HK-2 (cell line): ENCODE measurements around the gene FRMD4B.
"Not testable (repeated sequence)": the region's sequence is repeated elsewhere in the genome, so short reads cannot be mapped to it uniquely, and the experiment has no call there.

Experiments
- DNase-seq: peaks from one replicate; pipeline ENCODE4 v3.0.0-alpha.2; 2018; ENCODE audit not compliant: unreplicated experiment

Gene FRMD4B

GRCh38 chr3:69283913-69284611, 101.8 kb downstream of the FRMD4B start:
- no peak for DNase-seq

GRCh38 chr3:69283496-69283895, 102.4 kb downstream of the FRMD4B start:
- DNase-seq: no peak

DNA sequence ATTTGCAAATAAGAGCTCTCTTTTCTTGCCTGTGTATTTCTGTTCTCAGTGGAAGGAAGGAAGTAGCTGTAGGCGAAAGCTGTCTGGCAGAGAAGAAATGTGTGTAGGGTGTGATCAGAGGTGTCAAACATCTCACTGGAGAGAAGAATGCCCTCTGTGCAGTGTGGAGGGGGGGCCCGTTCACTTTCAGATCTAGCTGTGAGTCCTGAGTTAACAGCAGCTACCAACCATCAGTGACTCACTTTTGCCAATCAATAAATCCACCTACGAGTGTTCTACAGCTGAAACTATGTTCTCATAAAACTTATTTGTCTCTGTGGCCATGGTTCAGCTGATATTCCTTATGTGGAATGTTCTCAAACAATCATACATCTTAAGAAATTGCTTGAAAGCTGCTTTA, 103.7 kb downstream of the FRMD4B start:
- DNase-seq: no peak

DNA sequence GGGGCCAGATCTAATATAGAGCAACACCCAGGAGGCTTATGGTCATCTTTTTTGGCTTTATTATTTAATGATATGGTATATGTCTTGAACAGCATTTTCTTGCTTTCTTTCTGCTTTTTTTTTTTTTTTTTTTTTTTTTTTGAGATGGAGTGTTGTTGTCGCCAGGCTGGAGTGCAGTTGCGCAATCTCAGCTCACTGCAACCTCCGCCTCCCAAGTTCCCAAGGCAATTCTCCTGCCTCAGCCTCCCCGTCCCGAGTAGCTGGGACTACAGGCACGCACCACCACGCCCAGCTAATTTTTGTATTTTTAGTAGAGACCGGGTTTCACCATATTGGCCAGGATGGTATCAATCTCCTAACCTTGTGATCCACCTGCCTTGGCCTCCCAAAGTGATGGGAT, 108.5 kb downstream of the FRMD4B start:
- not testable (repeated sequence) for DNase-seq

DNA sequence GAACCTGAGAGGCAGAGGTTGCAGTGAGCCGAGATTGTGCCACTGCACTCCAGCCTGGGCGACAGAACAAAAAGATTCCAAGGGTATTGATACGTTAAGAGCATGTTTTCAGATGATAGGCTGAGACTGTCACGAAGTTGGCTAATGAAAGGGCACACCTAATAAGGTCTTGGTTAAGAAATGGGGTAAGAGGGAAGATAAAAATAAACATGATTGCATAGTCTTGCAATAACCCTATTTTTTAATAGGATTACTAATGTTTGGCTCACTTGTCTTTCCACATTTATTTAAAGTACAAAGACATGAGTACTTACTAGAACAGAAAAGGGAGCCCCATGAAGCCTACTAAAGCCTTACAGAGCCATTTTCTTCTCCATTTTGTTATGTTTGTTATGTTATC, 109.0 kb downstream of the FRMD4B start:
- no peak for DNase-seq

DNA sequence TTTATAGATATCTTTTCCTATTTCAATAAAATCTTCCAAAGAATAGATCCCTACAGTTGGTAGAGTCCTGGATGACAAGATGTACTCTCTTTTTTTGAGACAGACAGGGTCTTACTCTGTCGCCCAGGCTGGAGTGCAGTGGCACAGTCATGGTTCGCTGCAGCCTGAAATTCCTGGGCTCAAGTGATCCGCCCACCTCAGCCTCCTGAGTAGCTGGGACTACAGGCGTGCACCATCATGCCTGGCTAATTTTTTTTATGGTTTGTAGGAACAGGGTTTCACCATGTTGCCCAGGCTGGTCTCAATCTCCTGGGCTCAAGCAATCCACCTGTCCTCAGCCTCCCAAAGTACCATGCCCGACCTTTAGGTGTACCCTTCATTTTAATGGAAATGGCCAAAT, 109.7 kb downstream of the FRMD4B start:
- DNase-seq: not testable (repeated sequence)

DNA sequence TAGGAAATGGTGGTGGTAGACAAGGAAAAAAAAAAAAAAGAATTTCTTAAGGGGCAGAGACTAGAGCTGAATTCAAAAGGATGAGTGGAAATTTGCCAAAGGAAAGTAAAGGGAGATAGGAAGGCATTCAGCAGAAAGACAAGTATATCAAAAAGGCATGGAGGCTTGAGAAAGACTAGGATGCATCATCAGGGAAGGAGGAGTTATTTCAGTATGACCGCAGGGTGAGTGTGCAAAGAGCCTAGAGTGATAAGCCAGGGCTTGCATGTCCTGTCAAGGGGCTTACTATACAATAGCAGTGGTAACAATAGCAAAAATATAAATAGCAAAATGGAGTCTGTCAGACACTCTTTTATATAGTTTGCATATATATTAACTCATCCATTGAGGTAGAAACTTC, 112.0 kb downstream of the FRMD4B start:
- DNase-seq: no peak

GRCh38 chr3:69272556-69272955, 113.3 kb downstream of the FRMD4B start:
- DNase-seq: no peak

DNA sequence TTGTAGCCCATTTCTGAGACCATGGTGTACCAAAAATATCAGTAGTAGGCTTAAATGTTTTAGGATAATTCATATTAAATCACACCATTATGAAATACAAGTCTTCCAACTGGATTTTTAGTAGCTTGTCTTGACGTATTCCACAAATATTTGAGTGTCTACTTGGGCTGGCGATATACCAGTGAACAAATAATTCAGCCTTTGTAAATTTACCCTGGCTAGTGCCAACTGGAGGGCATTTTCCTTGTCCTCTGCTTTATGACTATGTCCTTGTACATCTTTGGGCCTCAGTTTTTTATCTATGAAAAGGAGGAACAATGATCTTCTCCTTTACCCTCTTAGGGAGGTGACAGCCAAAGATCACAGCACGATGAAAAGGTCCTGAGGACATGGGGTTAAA, 114.8 kb downstream of the FRMD4B start:
- no peak for DNase-seq

DNA sequence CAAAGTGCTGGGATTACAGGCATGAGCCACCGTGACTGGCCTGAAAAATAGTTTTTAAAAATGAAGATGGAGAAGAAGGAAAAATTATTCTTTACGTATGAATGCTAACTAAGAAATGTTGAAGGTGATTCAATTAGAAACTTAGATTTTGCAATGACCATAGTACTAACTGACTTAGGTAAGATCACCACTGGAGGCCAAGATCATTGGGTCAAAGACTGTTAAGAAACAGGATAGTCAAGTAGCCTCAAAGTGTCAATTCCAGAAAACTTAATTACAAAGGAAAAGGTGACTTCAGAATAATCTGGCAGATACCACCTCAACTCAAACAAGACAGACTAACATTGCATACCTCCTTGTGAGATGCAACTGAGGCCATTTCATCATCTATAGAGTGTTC, 119.3 kb downstream of the FRMD4B start:
- DNase-seq: no peak

- DNase-seq: not testable (repeated sequence)
Measured at GRCh38 chr3:69266071-69266470, 119.8 kb downstream of the FRMD4B start.

DNA sequence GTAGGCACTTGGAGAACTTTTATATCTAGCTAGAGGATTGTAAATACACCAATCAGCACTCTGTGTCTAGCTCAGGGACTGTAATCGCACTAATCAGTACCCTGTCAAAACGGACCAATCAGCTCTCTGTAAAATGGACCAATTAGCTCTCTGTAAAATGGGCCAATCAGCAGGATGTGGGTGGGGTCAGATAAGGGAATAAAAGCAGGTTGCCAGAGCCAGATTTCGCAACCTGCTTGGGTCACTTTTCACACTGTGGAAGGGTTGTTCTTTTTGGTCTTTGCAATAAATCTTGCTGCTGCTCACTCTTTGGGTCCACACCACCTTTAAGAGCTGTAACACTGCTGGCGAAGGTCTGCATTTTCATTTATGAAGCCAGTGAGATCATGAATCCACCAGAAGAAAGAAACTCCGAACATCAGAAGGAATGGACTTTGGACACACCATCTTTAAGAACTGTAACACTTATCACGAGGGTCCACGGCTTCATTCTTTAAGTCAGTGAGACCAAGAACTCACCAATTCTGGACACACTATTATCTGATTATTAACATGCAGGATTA, 125.0 kb downstream of the FRMD4B start:
- DNase-seq: not testable (repeated sequence)

DNA sequence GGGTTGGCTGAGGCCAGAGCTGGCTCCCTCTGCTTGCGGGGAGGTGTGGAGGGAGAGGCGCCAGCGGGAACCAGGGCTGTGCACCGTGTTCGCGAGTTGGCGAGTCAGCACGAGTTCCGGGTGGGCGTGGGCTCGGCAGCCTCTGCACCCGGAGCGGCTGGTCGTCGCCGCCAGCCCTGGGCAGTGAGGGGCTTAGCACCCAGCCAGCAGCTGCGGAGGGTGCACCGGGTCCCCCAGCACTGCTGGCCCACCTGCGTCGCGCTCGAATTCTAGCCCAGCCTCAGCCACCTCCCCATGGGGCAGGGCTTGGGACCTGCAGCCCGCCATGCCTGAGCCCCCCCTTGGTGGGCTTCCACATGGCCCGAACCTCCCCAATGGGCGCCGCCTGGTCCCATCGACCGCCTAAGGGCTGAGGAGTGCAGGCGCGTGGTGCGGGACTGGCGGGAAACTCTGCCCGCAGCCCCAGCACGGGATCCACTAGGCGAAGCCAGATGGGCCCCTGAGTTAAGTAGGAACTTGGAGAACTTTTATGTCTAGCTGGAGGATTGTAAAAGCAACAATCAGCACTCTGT, 125.6 kb downstream of the FRMD4B start:
- no peak for DNase-seq

DNA sequence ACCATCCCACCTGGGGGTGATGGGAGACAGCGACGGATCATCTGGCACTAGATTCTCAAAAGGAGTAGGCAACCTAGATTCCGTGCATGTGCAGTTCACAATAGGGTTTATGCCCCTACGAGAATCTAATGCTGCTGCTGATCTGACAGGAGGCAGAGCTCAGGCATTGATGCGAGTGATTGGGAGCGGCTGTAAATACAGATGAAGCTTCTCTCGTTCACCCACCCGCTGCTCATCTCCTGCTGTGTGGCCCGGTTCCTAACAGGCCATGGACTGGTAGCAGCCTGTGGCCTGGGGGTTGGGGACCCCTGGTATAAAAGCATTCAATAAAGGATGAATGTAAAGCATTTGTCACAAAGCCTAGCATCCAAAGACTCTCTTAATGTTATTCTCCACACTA, 126.8 kb downstream of the FRMD4B start:
- no peak for DNase-seq

DNA sequence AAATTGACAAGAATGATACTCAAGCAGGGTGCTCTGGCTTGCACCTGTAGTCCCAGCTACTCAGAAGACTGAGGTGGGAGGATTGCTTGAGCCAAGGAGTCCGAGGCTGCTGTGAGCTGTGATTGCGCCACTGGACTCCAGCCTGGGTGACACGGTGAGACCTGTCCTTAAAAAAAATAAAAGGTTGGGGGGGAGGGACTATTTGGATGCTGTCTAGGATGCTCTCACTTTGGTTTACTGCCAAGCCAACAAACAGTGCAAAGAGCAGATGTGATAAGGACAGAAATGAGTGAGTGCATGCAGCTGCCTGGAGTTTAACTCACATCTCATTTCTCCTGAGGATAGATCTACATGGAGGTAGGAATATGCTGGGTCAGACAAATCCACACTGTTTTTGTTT, 130.0 kb downstream of the FRMD4B start:
- DNase-seq: no peak

GRCh38 chr3:69254351-69254750, 131.5 kb downstream of the FRMD4B start:
- DNase-seq: no peak

DNA sequence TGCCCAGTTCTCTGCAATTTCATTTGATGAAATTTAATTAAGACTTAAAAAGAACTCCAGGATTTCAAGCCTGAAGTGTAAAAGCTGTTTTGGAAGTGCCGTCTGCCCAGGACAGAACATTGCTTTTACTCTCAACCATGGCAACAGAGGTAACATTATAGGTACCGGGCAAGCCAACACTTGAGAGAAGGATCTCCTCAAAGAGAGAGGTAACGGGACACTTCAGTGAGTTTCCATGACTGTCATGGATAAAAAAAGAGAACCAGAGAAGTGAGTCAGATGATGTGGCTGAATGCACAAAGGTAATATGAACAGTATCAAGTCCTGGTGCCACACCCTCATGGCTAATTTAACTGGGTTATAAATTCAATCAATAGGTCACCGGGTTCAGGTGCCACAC, 133.3 kb downstream of the FRMD4B start:
- DNase-seq: no peak

GRCh38 chr3:69252141-69252540, 133.7 kb downstream of the FRMD4B start:
- DNase-seq: no peak

- no peak for DNase-seq
Measured at GRCh38 chr3:69251078-69251805, 134.6 kb downstream of the FRMD4B start.

- peak; percentile 76 for DNase-seq
Measured at GRCh38 chr3:69250014-69250413, 135.9 kb downstream of the FRMD4B start.

DNA sequence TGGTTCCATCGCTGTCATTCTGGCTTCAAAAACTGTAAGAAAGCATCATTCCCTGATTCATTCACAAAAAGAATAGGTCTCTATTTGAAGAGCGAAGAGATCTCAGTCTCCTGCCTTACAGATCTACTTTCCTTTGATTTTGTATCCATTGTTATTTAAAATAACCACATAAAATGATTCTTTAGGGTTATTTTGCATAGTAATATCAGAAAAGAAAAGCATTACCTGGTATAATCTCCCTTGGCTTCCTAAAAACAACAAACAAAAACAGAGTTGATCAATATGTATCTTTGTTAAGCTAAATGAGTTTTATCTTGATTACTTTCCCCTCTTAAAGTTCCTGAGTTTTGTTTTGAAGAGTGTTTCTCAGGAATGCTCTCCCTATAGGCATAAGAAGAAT, 136.9 kb downstream of the FRMD4B start:
- DNase-seq: no peak

- DNase-seq: peak; percentile 34
Measured at GRCh38 chr3:69248436-69248835, 137.5 kb downstream of the FRMD4B start.

DNA sequence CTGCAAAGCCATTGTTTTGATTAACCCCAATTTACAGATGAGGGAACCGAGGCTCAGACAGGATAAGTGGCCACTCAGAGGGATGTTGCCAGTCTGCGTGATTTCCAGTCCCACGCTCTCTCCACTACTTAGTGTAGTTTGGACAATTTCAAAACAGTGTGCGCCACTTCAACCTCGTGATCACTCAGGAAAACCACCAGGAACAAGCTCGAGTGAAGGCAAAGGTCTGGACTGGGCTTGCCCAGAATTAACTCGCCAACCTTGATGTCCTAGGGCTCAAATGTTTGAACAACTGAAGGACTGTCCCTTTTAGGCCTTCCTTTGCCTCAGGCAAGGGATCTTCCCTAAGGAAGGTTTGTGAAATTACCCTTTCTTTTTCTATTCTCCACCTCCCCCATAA, 139.3 kb downstream of the FRMD4B start:
- DNase-seq: no peak
